ENCODE measurements around the gene OLR1. TPM values are rescaled to one million over a fixed set of nuclear protein-coding genes. Genes with fewer than 3 reads are reported as not detected.

The OLR1 gene
- total and polyA plus RNA-seq, 2 donors (not counting 3 experiments of a cell fraction or from before 2014, with no cell fraction given): not detected

DNA sequence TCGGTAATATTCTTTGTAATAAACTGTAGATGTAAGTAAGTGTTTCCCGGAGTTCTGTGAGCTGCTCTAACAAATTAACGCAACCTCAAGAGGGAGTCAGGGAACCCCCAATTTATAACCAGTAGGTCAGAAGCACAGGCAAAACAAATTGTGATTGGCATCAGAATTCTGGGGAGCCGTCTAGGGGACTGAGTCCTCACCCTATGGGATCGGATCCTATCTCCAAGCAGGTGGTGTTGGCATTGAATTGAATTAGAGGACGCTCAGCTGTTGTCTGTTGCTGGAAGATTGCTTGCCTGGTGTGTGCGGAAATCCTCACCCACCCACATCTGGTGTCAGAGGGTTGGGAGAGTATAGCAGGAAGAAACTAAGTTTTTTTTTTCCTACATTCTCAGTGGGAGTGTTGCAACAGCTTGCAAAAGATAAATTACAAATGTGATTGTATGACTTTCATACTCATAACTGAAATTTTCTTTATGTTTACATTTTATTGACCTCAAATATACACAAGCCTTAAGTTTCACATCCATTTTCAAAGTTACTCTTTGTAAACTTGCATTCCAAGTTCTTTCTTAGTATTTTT, 12.4 kb upstream of the OLR1 start:
- H3K27me3 ChIP-seq (ENCODE audit: control insufficient read depth in 2 of 2, insufficient read depth in 2 of 2, low read length in 2 of 2): peaks cover 14 to 24% of the 10 kb centered on the region in 2 experiments
- H3K4me3 ChIP-seq (replicated peaks in 1 of 3; ENCODE audit: insufficient read depth in 1 of 3, low read depth in 1 of 3, low read length in 3 of 3): no peak overlapping the region
- no peaks in the 10 kb centered on the region for H4K20me1 ChIP-seq (replicated peaks; ENCODE audit: control insufficient read depth, extremely low read depth, insufficient read depth, low read length)
- BruUV-seq (replicated peaks): no TSS peak
- FAIRE-seq: no peak
- intact Hi-C loops (cut with micrococcal nuclease): no loop called here
- no peak overlapping the region for H3K9ac ChIP-seq (replicated peaks; ENCODE audit: extremely low read depth, insufficient read depth, low read length)
- H3K9me1 ChIP-seq (replicated peaks; ENCODE audit: control insufficient read depth, extremely low read depth, insufficient read depth, low read length): no peaks in the 10 kb centered on the region
- ChIA-PET POLR2A (no interaction called here), CTCF (interaction anchor here (1.0 to 2.1 kb wide), 2 partner anchors 13 to 31 kb away, joined by 5 to 6 read pairs; partner anchors contain the start of gene OLR1)
- no peaks in the 10 kb centered on the region for H3K36me3 ChIP-seq (ENCODE audit: control insufficient read depth in 2 of 2, extremely low read depth in 1 of 2, insufficient read depth in 2 of 2, low read length in 2 of 2)
- no peak for TF ChIP-seq POLR2A (IDR thresholded peaks at IDR 0.05; ENCODE audit: low read depth, low read length)
- no peak for TF ChIP-seq GATA2 (IDR thresholded peaks at IDR 0.05; ENCODE audit: insufficient read depth, insufficient read length, low read depth, low read length)
- no peak for TF ChIP-seq POLR2AphosphoS5 (IDR thresholded peaks at IDR 0.05; ENCODE audit: insufficient read depth, low read depth, low read length)
- TF ChIP-seq MYC (IDR thresholded peaks at IDR 0.05; ENCODE audit: low read depth, low read length): no peak
- no peak for TF ChIP-seq MAX (IDR thresholded peaks at IDR 0.05; ENCODE audit: insufficient read depth, insufficient read length)
- TF ChIP-seq, protein P1, sequence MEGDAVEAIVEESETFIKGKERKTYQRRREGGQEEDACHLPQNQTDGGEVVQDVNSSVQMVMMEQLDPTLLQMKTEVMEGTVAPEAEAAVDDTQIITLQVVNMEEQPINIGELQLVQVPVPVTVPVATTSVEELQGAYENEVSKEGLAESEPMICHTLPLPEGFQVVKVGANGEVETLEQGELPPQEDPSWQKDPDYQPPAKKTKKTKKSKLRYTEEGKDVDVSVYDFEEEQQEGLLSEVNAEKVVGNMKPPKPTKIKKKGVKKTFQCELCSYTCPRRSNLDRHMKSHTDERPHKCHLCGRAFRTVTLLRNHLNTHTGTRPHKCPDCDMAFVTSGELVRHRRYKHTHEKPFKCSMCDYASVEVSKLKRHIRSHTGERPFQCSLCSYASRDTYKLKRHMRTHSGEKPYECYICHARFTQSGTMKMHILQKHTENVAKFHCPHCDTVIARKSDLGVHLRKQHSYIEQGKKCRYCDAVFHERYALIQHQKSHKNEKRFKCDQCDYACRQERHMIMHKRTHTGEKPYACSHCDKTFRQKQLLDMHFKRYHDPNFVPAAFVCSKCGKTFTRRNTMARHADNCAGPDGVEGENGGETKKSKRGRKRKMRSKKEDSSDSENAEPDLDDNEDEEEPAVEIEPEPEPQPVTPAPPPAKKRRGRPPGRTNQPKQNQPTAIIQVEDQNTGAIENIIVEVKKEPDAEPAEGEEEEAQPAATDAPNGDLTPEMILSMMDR (IDR thresholded peaks at IDR 0.05; ENCODE audit: extremely low read depth in 1 of 2, insufficient read depth in 1 of 2, low read depth in 1 of 2, low read length in 2 of 2): no peak
- TF ChIP-seq JUN (IDR thresholded peaks at IDR 0.05; ENCODE audit: borderline replicate concordance, insufficient read depth, insufficient read length, low read depth): no peak
- TF ChIP-seq FOS (IDR thresholded peaks at IDR 0.05; ENCODE audit: borderline replicate concordance, insufficient read depth, low read length): no peak
- no peak for TF ChIP-seq EZH2 (IDR thresholded peaks at IDR 0.05; ENCODE audit: borderline replicate concordance, low read depth, low read length, severe bottlenecking)
- H3K79me2 ChIP-seq (ENCODE audit: control insufficient read depth, insufficient read depth, low read length): no peaks in the 10 kb centered on the region
- DNase-seq (ENCODE audit: low read depth, low spot score): no peak
- dilution Hi-C loops (cut with MboI; ENCODE audit: extremely low pct_ligation_motif_present, low sequenced_read_pairs): no loop called here
- no peaks in the 10 kb centered on the region for H3K4me1 ChIP-seq (ENCODE audit: control insufficient read depth, extremely low read depth, insufficient read depth, low read length)
- no peak overlapping the region for H2AFZ ChIP-seq (ENCODE audit: low read depth, low read length)
- H3K9me3 ChIP-seq (replicated peaks; ENCODE audit: control insufficient read depth, insufficient read depth, low read length): no peaks in the 10 kb centered on the region
- H3K27ac ChIP-seq (ENCODE audit: insufficient read depth, low read depth, low read length): no peak overlapping the region
- no peak overlapping the region for H3K4me2 ChIP-seq (ENCODE audit: insufficient read depth, low read length)

Measured in endothelial cell of umbilical vein (primary cell).